Fibroblast of the aortic adventitia (primary cell): ENCODE measurements around the gene GGA1. TPM values are rescaled to one million over a fixed set of nuclear protein-coding genes. Genes with fewer than 3 reads are reported as not detected.
"Not testable (repeated sequence)": the region's sequence is repeated elsewhere in the genome, so short reads cannot be mapped to it uniquely, and the experiment has no call there.

Source experiments
- DNase-seq: peaks from one replicate; pipeline ENCODE4 v3.0.0-alpha.2; 2010; ENCODE audit warnings: low read depth
- H3K4me3 ChIP-seq: 2 replicates; pipeline ENCODE4 v1.5.1; 2011; ENCODE audit warnings: low read depth, mild to moderate bottlenecking, control low read depth, low read length, moderate library complexity
- total RNA-seq: library from RNA; depleted of rRNA; stranded (reverse); fragments of >200 nt; gene quantifications from 2 replicates; pipeline ENCODE4 v1.2.3, GENCODE V29; 2012; ENCODE audit warnings: low replicate concordance
- TF ChIP-seq, protein P1 (sequence below): IDR thresholded peaks from 2 replicates; pipeline ENCODE4 v1.5.1; 2011; ENCODE audit warnings: mild to moderate bottlenecking, low read length, control low read depth, inconsistent platforms; ENCODE audit not compliant: insufficient read depth

The GGA1 gene
- total RNA-seq, 1 donor: 35.0 TPM

GRCh38 chr22:37601540-37602442 lies 6.8 kb upstream of the GGA1 start:
- TF ChIP-seq, protein P1, sequence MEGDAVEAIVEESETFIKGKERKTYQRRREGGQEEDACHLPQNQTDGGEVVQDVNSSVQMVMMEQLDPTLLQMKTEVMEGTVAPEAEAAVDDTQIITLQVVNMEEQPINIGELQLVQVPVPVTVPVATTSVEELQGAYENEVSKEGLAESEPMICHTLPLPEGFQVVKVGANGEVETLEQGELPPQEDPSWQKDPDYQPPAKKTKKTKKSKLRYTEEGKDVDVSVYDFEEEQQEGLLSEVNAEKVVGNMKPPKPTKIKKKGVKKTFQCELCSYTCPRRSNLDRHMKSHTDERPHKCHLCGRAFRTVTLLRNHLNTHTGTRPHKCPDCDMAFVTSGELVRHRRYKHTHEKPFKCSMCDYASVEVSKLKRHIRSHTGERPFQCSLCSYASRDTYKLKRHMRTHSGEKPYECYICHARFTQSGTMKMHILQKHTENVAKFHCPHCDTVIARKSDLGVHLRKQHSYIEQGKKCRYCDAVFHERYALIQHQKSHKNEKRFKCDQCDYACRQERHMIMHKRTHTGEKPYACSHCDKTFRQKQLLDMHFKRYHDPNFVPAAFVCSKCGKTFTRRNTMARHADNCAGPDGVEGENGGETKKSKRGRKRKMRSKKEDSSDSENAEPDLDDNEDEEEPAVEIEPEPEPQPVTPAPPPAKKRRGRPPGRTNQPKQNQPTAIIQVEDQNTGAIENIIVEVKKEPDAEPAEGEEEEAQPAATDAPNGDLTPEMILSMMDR: no peak
- H3K4me3 ChIP-seq: no peak overlapping the region
- peak; percentile 33 for DNase-seq

DNA sequence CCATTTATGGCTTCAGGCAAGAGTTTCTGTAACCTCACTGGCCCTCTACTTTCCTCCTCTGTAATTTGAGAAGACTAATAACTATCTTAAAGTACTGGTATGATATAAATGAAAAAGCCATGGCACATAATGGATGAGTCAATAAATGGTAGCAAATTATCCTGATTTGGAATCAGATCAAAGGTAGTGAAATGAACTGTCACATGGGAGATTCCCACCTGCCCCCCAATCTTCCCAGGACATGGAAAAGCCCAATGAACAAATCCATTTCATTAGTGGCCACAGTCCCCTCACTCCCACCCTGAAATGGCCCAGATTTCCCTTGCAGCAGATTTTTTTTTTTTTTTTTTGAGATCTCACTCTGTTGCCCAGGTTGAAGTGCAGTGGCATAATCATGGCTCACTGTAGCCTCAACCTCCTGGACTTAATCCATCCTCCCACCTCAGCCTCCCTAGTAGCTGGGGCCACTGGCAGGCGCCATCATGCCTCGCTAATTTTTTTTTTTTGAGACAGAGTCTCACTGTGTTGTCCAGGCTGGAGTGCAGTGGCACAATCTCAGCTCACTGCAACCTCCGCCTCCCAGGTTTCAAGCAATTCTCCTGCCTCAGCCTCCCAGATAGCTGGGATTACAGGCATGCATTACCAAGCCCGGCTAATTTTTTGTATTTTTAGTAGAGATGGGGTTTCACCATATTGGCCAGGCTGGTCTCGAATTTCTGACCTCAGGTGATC lies 5.9 kb upstream of the GGA1 start:
- DNase-seq, H3K4me3 ChIP-seq: not testable (repeated sequence)

DNA sequence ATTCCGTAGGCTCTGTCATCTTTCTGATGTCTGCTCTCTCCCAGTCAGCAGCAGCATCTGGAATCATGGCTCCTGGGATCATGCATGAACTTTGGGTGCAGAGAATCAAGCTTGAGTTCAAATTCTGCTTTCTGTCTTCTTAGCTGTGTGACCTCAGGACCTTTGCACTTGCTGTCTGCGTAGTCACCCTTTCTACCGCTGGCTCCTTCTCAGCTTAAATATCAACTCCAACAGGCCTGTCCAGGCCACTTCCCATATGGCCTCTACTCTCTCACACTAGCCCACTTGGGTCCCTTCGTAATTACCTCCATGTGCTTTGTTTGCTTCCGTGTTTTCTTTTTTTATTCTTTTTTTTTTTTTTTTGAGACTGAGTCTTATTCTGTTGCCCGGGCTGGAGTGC lies 4.6 kb upstream of the GGA1 start:
- no peak for DNase-seq
- no peak overlapping the region for H3K4me3 ChIP-seq
- TF ChIP-seq, protein P1: no peak

DNA sequence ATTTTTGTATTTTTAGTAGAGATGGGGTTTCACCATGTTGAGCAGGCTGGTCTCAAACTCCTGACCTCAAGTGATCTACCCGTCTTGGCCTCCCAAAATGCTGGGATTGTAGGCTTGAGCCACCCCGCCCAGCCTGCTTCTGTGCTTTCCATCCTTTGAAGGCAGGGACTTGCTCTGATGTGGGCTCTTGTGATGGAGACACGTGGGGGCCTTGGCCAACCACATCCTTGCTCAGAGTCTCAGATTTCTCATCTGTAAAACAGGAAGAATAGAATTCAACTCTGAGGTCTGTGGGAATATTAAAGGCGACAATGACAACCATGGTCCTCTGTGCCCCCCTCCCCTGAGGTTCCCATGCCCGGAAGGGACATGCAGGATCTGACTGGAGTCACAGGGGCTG lies 3.8 kb upstream of the GGA1 start:
- no peak for DNase-seq
- TF ChIP-seq, protein P1: no peak
- no peak overlapping the region for H3K4me3 ChIP-seq

DNA sequence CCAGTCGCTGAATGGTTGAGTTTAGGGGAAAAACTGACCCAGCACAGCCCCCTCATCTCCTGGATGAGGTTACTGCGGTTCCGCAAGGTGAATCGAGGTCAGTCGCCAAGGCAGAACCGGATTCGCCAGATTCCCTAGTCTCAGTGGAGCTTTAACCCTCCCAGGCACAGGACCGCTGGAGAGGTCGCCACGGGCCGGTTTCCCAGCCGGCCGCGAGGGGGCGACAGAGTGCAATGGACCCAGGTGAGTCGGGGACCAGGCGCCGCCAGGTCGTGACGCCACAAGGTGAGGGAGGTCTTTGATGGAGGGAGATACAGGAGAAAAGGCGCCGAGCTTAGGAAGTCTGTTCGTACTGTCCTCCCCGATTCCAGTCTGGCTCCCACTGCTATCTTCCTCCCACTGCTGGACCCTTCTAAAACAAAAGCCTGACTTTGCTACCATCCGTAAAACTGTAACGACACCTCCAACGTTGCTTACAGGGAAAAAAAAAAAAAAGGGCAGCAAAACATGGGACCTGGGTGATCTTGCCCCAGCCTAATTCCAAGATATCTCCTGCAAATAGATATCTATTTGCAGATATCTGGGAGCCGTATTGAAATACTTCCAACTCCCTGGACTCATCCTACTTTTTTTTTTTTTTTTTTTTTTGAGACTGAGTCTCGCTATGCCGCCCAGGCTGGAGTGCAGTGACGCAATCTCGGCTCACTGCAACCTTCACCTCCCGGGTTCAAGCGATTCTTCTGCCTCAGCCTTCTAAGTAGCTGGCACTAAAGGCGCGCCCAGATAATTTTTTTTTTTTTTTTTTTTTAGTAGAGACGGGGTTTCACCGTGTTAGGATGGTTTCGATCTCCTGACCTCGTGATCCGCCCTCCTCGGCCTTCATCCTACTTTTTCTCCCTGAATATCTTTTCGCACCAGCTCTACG lies 1.4 kb upstream of the GGA1 start:
- DNase-seq: peak; percentile 47
- TF ChIP-seq, protein P1: peak; percentile 98
- peak overlapping the region; percentile 51 for H3K4me3 ChIP-seq

- DNase-seq: no peak
- TF ChIP-seq, protein P1: no peak
- H3K4me3 ChIP-seq: peak overlapping the region; percentile 85
Measured at GRCh38 chr22:37607935-37608476, 628 bp upstream of the GGA1 start.
